ENCODE results near the gene FAXC. TPM values are rescaled to one million over a fixed set of nuclear protein-coding genes. Genes with fewer than 3 reads are reported as not detected.

FAXC gene
- total and polyA plus RNA-seq, 2 of the 8 experiments (the other 6 are each of a cell fraction or from before 2014, with no cell fraction given) = 23.2 to 29.8 TPM

DNA sequence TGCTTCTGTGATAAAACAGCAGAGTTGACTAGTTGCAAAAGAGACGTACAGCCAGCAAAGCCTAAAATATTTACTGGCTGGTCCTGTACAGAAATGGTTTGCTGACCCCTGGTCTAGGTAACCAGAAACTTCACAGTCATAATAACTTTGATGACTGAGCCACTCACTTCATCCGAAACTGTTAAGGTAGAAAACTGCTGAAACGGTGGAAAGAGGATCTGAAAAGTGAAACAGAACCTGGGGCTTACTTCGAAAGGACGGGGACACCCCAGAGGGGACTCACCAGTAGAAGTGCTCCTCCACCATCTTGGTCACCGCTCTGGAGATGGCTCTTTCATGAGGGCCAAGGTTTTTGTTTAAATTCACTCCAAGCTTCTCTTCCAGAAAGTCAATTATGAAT, 16.4 kb downstream of the FAXC start:
- no peak overlapping the region for H3K27ac ChIP-seq (ENCODE audit: low read depth, low read length)
- H3K9ac ChIP-seq (replicated peaks in 1 of 4; ENCODE audit: extremely low read depth in 1 of 4, low read depth in 3 of 4, low read length in 3 of 4) = no peak overlapping the region
- H2BK12ac ChIP-seq (ENCODE audit: low read depth, low read length) = no peak overlapping the region
- H4K8ac ChIP-seq (ENCODE audit: extremely low read depth, insufficient read depth, low read length) = no peak overlapping the region
- no peaks in the 10 kb centered on the region for H3K79me2 ChIP-seq (ENCODE audit: control insufficient read depth in 1 of 2, insufficient read depth in 2 of 2, low read length in 2 of 2)
- H3K18ac ChIP-seq (ENCODE audit: extremely low read depth, low read length) = no peak overlapping the region
- WGBS, 2 experiments (ENCODE audit: extremely low coverage in 1 of 2, insufficient coverage in 1 of 2, insufficient read length in 1 of 2, insufficient replicate concordance in 2 of 2, low coverage in 1 of 2, low lambda C conversion rate in 2 of 2, missing lambda C conversion rate in 1 of 2) = 80% methylated on average over 6 of the region's 6 CpGs; no CpG with 5 or more reads in 1 of the 2 experiments
- H2BK5ac ChIP-seq (ENCODE audit: low read depth, low read length) = no peak overlapping the region
- peaks cover 0 to 6% (median 2%) of the 10 kb centered on the region in 4 experiments; a peak in 3 of 7 replicates for H3K4me1 ChIP-seq (replicated peaks in 1 of 4; ENCODE audit: control insufficient read depth in 3 of 4, insufficient read depth in 4 of 4, low read length in 3 of 4)
- H3K14ac ChIP-seq (ENCODE audit: insufficient read length) = no peak overlapping the region
- H2AFZ ChIP-seq (ENCODE audit: low read length) = no peak overlapping the region
- FAIRE-seq (no peak), DNase-seq (ENCODE audit: low read depth in 1 of 2, low spot score in 2 of 2) (no peak)
- H3K36me3 ChIP-seq (ENCODE audit: control insufficient read depth in 2 of 4, insufficient read depth in 4 of 4, low read length in 3 of 4) = peaks cover 0 to 3% (median 0%) of the 10 kb centered on the region in 4 experiments; a peak in 3 of 8 replicates
- H3K23ac ChIP-seq (ENCODE audit: insufficient read length) = no peak overlapping the region
- H4K5ac ChIP-seq (ENCODE audit: insufficient read length, low read depth, low read length) = no peak overlapping the region
- no peaks in the 10 kb centered on the region for H3K79me1 ChIP-seq (ENCODE audit: low read depth, low read length)
- H3K23me2 ChIP-seq (ENCODE audit: low read depth, low read length) = no peaks in the 10 kb centered on the region
- no peak overlapping the region for H2BK120ac ChIP-seq (replicated peaks; ENCODE audit: low read depth, low read length)
- POLR2A ChIA-PET (ENCODE audit: partially characterized antibody) = interaction anchor here (0.9 to 1.9 kb wide), 3 partner anchors 17 to 61 kb away, joined by 3 to 5 read pairs (median 3); partner anchors contain the start of genes COQ3 and FAXC
- H3K4me3 ChIP-seq (ENCODE audit: extremely low read depth in 1 of 4, insufficient read depth in 2 of 4, low read depth in 3 of 4, low read length in 4 of 4) = no peak overlapping the region
- no peak overlapping the region for H2BK15ac ChIP-seq (ENCODE audit: low read length)
- H3K27me3 ChIP-seq (replicated peaks in 1 of 4; ENCODE audit: control insufficient read depth in 3 of 4, extremely low read depth in 1 of 4, insufficient read depth in 3 of 4, low read length in 3 of 4) = no peaks in the 10 kb centered on the region
- H4K20me1 ChIP-seq (replicated peaks in 1 of 2; ENCODE audit: control insufficient read depth in 1 of 2, insufficient read depth in 2 of 2, low read length in 2 of 2) = no peaks in the 10 kb centered on the region
- CTCF ChIA-PET (ENCODE audit: partially characterized antibody) = interaction anchor here (0.6 to 5.1 kb wide), 4 partner anchors 12 to 235 kb away, joined by 3 to 42 read pairs (median 12); no protein-coding TSS in a partner anchor
- no peak overlapping the region for H2AK5ac ChIP-seq (ENCODE audit: low read depth, low read length)
- no peak for TF ChIP-seq RAD21 (IDR thresholded peaks at IDR 0.05 in 1 of 2, conservative IDR thresholded peaks at IDR 0.05 in 1 of 2; ENCODE audit: low read depth in 2 of 2, low read length in 2 of 2)
- no peak for TF ChIP-seq NANOG (IDR thresholded peaks at IDR 0.05; ENCODE audit: insufficient read depth, low read depth, low read length, poor library complexity, severe bottlenecking)
- TF ChIP-seq SIX5 (IDR thresholded peaks at IDR 0.05; ENCODE audit: low read depth, low read length) = no peak
- no peak for TF ChIP-seq GABPA (IDR thresholded peaks at IDR 0.05; ENCODE audit: borderline replicate concordance, insufficient read depth, low read length)
- TF ChIP-seq BACH1 (IDR thresholded peaks at IDR 0.05; ENCODE audit: low read length) = no peak
- H3K4ac ChIP-seq (replicated peaks; ENCODE audit: insufficient read length, low read depth, low read length) = no peak overlapping the region
- H3K4me2 ChIP-seq (ENCODE audit: insufficient read depth in 1 of 2, low read depth in 2 of 2, low read length in 2 of 2) = no peak overlapping the region
- H2BK20ac ChIP-seq (ENCODE audit: low read length) = no peak overlapping the region
- H4K91ac ChIP-seq (replicated peaks; ENCODE audit: insufficient read length, low read length) = no peak overlapping the region
- no peaks in the 10 kb centered on the region for H3K9me3 ChIP-seq (ENCODE audit: insufficient read depth in 2 of 2, low read depth in 1 of 2, low read length in 1 of 2)
- no peak overlapping the region for H3K56ac ChIP-seq (replicated peaks; ENCODE audit: insufficient read length, low read depth, low read length)
